ENCODE data around the gene GALC.

DNA sequence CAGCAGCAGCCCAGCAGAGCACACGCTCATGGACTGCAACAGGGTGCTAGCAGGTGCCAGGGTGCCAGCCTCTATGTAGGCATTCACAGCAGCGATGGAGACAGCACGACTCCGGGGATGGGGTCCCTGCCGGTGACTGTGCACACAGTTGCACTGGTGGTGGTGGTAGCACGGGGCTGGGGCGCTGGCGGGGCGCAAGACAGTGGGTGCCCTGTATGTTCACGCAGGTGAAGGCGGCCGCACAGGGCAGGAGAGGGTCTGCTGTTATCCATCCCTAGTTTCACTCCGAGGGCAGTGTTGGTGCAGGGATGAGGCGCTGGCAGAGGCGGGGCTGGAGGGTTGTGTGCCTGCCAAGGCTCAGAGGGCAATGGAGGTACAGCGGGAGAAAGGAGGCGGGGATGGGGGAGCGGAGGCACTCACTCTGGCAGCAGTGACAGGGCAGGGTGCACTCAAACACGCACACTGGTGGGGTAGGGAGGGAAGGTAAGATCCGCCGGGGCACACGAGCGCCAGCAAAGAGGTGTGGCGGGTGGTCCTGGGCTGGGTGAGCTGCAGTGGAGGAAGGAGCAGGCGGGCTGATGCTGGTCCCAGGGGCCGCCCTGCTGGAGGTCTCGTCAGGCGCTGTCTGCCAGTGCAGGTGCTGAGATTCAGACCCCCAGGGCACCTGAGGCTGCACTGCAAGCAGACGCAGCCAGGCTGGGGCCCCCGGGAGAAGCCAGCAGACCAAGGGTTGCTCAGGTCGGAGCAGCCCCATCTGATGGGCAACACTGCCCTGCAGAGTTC, 76.7 kb downstream of the GALC start:
- TF ChIP-seq, protein P1, sequence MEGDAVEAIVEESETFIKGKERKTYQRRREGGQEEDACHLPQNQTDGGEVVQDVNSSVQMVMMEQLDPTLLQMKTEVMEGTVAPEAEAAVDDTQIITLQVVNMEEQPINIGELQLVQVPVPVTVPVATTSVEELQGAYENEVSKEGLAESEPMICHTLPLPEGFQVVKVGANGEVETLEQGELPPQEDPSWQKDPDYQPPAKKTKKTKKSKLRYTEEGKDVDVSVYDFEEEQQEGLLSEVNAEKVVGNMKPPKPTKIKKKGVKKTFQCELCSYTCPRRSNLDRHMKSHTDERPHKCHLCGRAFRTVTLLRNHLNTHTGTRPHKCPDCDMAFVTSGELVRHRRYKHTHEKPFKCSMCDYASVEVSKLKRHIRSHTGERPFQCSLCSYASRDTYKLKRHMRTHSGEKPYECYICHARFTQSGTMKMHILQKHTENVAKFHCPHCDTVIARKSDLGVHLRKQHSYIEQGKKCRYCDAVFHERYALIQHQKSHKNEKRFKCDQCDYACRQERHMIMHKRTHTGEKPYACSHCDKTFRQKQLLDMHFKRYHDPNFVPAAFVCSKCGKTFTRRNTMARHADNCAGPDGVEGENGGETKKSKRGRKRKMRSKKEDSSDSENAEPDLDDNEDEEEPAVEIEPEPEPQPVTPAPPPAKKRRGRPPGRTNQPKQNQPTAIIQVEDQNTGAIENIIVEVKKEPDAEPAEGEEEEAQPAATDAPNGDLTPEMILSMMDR (optimal IDR thresholded peaks at IDR 0.05 in 1 of 3, IDR thresholded peaks at IDR 0.05 in 1 of 3, conservative IDR thresholded peaks at IDR 0.05 in 1 of 3; ENCODE audit: extremely low read depth in 1 of 3, insufficient read depth in 2 of 3, low read length in 3 of 3): no peak
- no peak for TF ChIP-seq EZH2 (IDR thresholded peaks at IDR 0.05; ENCODE audit: low read length)
